Neutrophil (primary cell): Measurements from ENCODE around the gene OR5V1.
"Not testable (repeated sequence)": the region's sequence is repeated elsewhere in the genome, so short reads cannot be mapped to it uniquely, and the experiment has no call there.

ENCODE experiments used
- H3K27ac ChIP-seq: fragments of 200-600 bp; sonication (generic); 2 replicates; pipeline ENCODE4 v1.5.1; 2016; ENCODE audit warnings: mild to moderate bottlenecking, moderate library complexity
- H3K27me3 ChIP-seq: fragments of 200-600 bp; sonication (generic); 2 replicates; pipeline ENCODE4 v1.6.0; 2016; ENCODE audit warnings: mild to moderate bottlenecking
- H3K36me3 ChIP-seq: fragments of 200-600 bp; sonication (generic); 2 replicates; pipeline ENCODE4 v1.5.1; 2017
- H3K4me1 ChIP-seq, 2 experiments: fragments of 200-600 bp in 1 of 2; sonication (generic) in 1 of 2; 1 replicate in 1 of 2; 2 replicates in 1 of 2; pipeline versions ENCODE4 v1.5.1 to v1.6.1; 2013 to 2016; ENCODE audit warnings: low read depth in 1 of 2, low read length in 1 of 2, mild to moderate bottlenecking in 1 of 2, moderate library complexity in 1 of 2; ENCODE audit not compliant: control insufficient read depth in 1 of 2, insufficient read depth in 1 of 2
- H3K4me3 ChIP-seq, 2 experiments: fragments of 200-600 bp in 1 of 2; sonication (generic) in 1 of 2; 1 replicate in 1 of 2; 2 replicates in 1 of 2; pipeline ENCODE4 v1.5.1; 2013 to 2016; ENCODE audit warnings: low read depth in 1 of 2, low read length in 1 of 2, mild to moderate bottlenecking in 1 of 2, moderate library complexity in 1 of 2
- H3K9me3 ChIP-seq: fragments of 200-600 bp; sonication (generic); 2 replicates; pipeline ENCODE4 v1.5.1; 2016
- TF ChIP-seq, protein P1 (sequence below): fragments of 200-600 bp; sonication (generic); IDR thresholded peaks from 2 replicates; pipeline ENCODE4 v1.5.1; 2016; ENCODE audit warnings: antibody characterized with exemption

The OR5V1 gene

DNA sequence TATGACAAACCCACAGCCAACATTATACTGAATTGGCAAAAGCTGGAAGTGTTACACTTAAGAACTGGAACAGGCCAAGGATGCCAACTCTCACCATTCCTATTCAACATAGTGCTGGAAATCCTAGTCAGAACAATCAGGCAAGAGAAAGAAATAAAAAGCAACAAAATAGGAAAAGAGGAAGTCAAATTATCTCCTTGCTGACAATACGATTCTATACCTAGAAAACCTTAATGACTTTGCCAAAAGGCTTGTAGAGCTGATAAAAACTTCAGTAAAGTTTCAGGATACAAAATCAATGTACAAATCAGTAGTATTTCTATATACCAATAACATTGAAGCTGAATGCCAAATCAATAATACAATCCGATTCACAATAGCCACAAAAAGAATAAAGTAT lies 32.4 kb downstream of the OR5V1 start:
- no peak overlapping the region for H3K27ac ChIP-seq
- no peaks in the 10 kb centered on the region for H3K4me1 ChIP-seq
- no peak overlapping the region for H3K4me3 ChIP-seq
- TF ChIP-seq, protein P1, sequence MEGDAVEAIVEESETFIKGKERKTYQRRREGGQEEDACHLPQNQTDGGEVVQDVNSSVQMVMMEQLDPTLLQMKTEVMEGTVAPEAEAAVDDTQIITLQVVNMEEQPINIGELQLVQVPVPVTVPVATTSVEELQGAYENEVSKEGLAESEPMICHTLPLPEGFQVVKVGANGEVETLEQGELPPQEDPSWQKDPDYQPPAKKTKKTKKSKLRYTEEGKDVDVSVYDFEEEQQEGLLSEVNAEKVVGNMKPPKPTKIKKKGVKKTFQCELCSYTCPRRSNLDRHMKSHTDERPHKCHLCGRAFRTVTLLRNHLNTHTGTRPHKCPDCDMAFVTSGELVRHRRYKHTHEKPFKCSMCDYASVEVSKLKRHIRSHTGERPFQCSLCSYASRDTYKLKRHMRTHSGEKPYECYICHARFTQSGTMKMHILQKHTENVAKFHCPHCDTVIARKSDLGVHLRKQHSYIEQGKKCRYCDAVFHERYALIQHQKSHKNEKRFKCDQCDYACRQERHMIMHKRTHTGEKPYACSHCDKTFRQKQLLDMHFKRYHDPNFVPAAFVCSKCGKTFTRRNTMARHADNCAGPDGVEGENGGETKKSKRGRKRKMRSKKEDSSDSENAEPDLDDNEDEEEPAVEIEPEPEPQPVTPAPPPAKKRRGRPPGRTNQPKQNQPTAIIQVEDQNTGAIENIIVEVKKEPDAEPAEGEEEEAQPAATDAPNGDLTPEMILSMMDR, result no peak
- no peaks in the 10 kb centered on the region for H3K9me3 ChIP-seq
- H3K27me3 ChIP-seq, result no peaks in the 10 kb centered on the region
- no peaks in the 10 kb centered on the region for H3K36me3 ChIP-seq

DNA sequence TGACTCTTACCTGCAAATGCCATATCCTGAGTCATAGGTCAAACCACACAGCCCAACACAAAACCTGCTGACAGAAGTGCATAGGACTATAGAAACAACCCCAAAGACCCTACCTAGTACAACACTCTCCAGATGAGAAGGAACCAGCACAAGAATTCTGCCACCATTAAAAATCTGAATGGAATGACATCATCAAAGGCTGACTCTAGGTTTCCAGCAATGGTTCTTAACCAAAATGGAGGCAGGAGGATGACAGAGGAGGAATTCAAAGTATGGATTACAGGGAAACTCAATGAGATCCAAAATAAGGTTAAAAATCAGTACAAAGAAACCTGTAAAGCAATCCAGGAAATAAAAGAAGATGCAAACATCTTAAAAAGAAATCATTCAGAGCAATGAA lies 36.0 kb downstream of the OR5V1 start:
- H3K27me3 ChIP-seq, result no peaks in the 10 kb centered on the region
- no peaks in the 10 kb centered on the region for H3K4me1 ChIP-seq
- no peaks in the 10 kb centered on the region for H3K36me3 ChIP-seq
- H3K9me3 ChIP-seq, result no peaks in the 10 kb centered on the region
- H3K4me3 ChIP-seq, result no peak overlapping the region
- no peak overlapping the region for H3K27ac ChIP-seq
- TF ChIP-seq, protein P1, result no peak

DNA sequence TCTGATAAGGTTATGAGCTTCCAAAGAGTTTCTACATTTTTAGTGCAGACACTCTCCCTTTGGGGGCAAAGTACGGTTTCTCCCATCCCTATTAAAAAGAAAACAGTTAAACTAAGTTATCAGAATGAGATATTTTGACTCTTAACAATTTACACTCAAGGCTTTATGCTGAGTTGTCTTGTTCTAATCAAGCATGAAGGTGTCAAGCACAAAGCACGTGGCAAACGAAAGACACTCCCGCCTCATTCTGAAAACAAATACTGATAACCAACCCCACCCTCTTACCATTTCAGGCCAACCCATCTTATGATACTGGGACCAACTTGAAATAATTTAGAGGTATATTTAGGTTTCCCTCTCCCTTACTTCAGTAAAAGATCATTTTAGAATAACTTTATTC lies 42.9 kb downstream of the OR5V1 start:
- TF ChIP-seq, protein P1, result no peak
- H3K4me3 ChIP-seq, result no peak overlapping the region
- no peaks in the 10 kb centered on the region for H3K9me3 ChIP-seq
- no peaks in the 10 kb centered on the region for H3K36me3 ChIP-seq
- no peak overlapping the region for H3K27ac ChIP-seq
- H3K27me3 ChIP-seq, result no peaks in the 10 kb centered on the region
- H3K4me1 ChIP-seq, result no peaks in the 10 kb centered on the region

DNA sequence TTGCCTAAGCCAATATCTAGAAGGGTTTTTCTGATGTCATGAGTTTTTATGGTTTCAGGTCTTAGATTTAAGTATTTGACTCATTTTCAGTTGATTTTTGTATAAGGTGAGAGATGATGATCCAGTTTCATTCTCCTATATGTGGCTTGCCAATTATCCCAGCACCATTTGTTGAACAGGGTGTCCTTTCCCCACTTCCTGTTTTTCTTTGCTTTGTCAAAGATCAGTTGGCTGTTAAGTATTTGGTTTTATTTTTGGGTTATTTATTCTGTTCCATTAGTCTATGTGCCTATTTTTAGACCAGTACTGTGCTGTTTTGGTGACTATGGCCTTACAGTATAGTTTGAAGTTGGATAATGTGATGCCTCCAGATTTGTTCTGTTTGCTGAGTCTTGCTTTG lies 45.3 kb downstream of the OR5V1 start:
- not testable (repeated sequence) for H3K27me3 ChIP-seq, H3K4me3 ChIP-seq, H3K36me3 ChIP-seq, H3K27ac ChIP-seq, H3K9me3 ChIP-seq, H3K4me1 ChIP-seq

DNA sequence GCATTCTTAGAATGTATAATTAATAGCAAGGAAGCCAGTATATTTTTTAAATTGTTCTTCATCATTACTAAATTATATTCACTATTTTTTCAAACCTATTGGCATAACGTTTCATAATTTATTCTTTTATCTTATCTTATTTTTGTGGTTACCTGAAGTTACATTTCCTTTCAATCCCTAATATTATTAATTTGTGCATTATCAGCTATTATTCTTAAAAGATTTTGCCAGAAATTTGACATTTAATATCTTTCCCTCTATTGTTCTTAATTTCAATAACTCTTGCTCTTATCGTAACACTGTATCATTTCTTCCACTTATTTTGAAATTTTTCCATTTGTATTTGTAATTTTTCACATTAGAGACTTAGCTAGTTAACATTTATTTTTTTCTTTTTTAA lies 48.7 kb downstream of the OR5V1 start:
- TF ChIP-seq, protein P1, result no peak
- no peaks in the 10 kb centered on the region for H3K27me3 ChIP-seq
- no peak overlapping the region for H3K27ac ChIP-seq

More for the DNA sequence above, 48.7 kb downstream of the OR5V1 start:
- Histone ChIP-seq H3K9me3 (no peaks in the 10 kb centered on the region), H3K4me1 (no peaks in the 10 kb centered on the region), H3K4me3 (no peak overlapping the region), H3K36me3 (no peaks in the 10 kb centered on the region)
